Keratinocyte (primary cell): Measurements from ENCODE around the gene PVALB.

Experiments used
- CTCF ChIP-seq, 3 experiments: IDR thresholded peaks in 1 of 3; conservative IDR thresholded peaks in 1 of 3; optimal IDR thresholded peaks in 1 of 3; 2 replicates in 2 of 3; 3 replicates in 1 of 3; pipeline versions ENCODE3 to v1.5.1; 2011; ENCODE audit warnings: low read length in 3 of 3, mild to moderate bottlenecking in 3 of 3, moderate library complexity in 2 of 3, control low read depth in 1 of 3, inconsistent platforms in 1 of 3; ENCODE audit not compliant: insufficient read depth in 2 of 3; ENCODE audit errors: extremely low read depth in 1 of 3
- EZH2 ChIP-seq: IDR thresholded peaks from one replicate; pipeline ENCODE4 v1.6.1; 2012; ENCODE audit warnings: inconsistent platforms, mild to moderate bottlenecking, low read length, moderate library complexity

GRCh38 chr22:36762687-36763260, 54.1 kb downstream of the PVALB start:
- TF ChIP-seq CTCF (optimal IDR thresholded peaks at IDR 0.05 in 1 of 3, IDR thresholded peaks at IDR 0.05 in 1 of 3, conservative IDR thresholded peaks at IDR 0.05 in 1 of 3; ENCODE audit: extremely low read depth in 1 of 3, insufficient read depth in 2 of 3, low read length in 3 of 3) (no peak), EZH2 (no peak)
